Measurements from ENCODE around the gene PGBD5. TPM values are rescaled to one million over a fixed set of nuclear protein-coding genes. Genes with fewer than 3 reads are reported as not detected.

The PGBD5 gene
- total RNA-seq, 2 donors from 2014 or later, result 2.6 to 4.3 TPM

DNA sequence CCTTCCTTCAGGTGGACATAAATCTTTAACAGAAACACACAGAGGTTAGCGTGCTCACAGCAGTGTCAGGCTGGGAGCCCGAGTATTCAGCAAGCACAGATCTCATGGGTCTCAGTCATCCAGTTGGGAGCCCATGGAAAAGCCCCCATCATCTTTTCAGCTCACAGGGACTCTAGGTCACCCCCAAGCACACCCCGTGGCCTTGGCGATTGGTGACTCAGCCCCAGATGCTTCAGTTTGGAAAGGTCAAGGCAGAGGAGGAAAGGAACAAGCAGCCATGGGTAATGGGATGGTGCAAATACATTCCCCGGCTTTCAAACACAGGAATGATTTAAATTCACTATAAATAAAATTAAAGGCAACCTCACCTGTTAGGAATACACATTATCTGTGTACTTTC is 88.9 kb downstream of the PGBD5 start:
- Histone ChIP-seq H3K27ac (no peak overlapping the region), H3K36me3 (replicated peaks in 1 of 2; ENCODE audit: insufficient read depth in 1 of 2, low read depth in 2 of 2) (peaks cover 0 to 4% of the 10 kb centered on the region in 2 donors), H3K27me3 (no peaks in the 10 kb centered on the region), H3K4me3 (no peak overlapping the region), H3K9me3 (no peaks in the 10 kb centered on the region), H3K4me1 (no peaks in the 10 kb centered on the region)
- no peak for TF ChIP-seq CTCF (IDR thresholded peaks at IDR 0.05)
- no peak for TF ChIP-seq POLR2A (IDR thresholded peaks at IDR 0.05)
- intact Hi-C loops (cut with DNase I), result no loop called here
- no peak for DNase-seq
- 93 to 98% methylated on average over 3 to 5 of the region's 5 CpGs for WGBS, 2 donors
- ATAC-seq, result no peak

DNA sequence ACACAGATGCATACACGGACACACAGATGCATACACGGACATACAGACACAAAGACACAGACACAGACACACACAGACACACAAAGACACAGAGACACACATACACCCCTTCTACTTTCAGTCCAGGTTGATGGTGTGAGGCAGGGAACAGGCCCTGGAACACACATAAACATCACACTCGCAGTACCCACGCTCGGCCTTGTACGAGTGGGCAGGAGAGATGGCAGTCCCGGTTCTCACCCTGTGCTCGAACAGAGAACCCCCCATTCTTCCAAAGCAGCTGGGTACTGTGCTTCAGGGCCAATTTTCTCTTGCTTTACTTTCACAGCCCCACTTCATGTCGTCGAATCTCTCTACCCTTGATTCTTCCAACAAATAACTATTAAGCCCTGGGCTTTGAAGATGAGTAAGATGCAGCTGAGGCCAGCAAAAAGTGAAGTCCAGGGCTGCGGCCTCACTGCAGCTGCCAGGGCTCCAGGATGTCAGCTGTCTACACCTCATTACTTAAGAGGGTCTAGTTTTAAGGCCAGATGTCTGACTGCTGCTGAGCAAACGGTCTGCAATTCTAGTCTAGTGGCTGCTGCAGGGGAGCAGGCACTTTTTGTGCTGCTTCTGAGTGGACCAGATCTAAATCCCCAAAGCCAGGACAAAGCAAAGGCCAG is 90.1 kb downstream of the PGBD5 start:
- ATAC-seq (no peak), DNase-seq (no peak)

DNA sequence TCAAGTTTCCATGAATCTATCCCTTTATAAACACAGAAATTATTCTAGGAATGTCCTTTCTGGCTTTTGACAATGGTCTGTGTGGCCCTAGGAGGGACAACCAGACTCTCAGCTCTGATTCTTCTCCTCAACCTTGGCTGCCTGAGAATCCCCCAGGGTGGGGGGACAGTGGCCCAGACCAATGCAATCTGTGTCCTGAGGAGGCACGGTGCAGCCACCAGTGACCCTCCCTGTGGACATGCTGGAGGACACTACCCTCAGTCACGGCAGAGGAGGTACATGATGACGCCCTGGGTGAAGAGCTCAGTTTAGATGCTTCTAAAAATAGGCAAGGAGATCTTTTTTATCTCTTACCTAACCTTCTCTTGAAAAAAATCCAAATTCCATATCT is 91.7 kb downstream of the PGBD5 start:
- H3K4me1 ChIP-seq, result no peaks in the 10 kb centered on the region
- H3K27me3 ChIP-seq, result no peaks in the 10 kb centered on the region
- ATAC-seq (no peak), DNase-seq (no peak)
- no peaks in the 10 kb centered on the region for H3K9me3 ChIP-seq
- no peak overlapping the region for H3K4me3 ChIP-seq
- H3K27ac ChIP-seq, result no peak overlapping the region
- 85 to 96% methylated on average over 3 of the region's 3 CpGs for WGBS, 2 donors
- intact Hi-C loops (cut with DNase I), result no loop called here
- TF ChIP-seq POLR2A (IDR thresholded peaks at IDR 0.05) (no peak), CTCF (IDR thresholded peaks at IDR 0.05) (no peak)
- H3K36me3 ChIP-seq (replicated peaks in 1 of 2; ENCODE audit: insufficient read depth in 1 of 2, low read depth in 2 of 2), result peaks cover 0 to 4% of the 10 kb centered on the region in 2 donors

More for the DNA sequence above, 90.1 kb downstream of the PGBD5 start:
- Histone ChIP-seq H3K4me1 (no peaks in the 10 kb centered on the region), H3K36me3 (replicated peaks in 1 of 2; ENCODE audit: insufficient read depth in 1 of 2, low read depth in 2 of 2) (peaks cover 0 to 4% of the 10 kb centered on the region in 2 donors), H3K9me3 (no peaks in the 10 kb centered on the region), H3K4me3 (no peak overlapping the region), H3K27ac (no peak overlapping the region), H3K27me3 (no peaks in the 10 kb centered on the region)
- WGBS, 2 donors, result 86 to 90% methylated on average over 11 to 12 of the region's 12 CpGs
- intact Hi-C loops (cut with DNase I), result no loop called here
- TF ChIP-seq POLR2A (IDR thresholded peaks at IDR 0.05) (no peak), CTCF (IDR thresholded peaks at IDR 0.05) (no peak)

GRCh38 chr1:230333590-230334446 is 92.3 kb downstream of the PGBD5 start:
- H3K36me3 ChIP-seq (replicated peaks in 1 of 2; ENCODE audit: insufficient read depth in 1 of 2, low read depth in 2 of 2), result peaks cover 0 to 4% of the 10 kb centered on the region in 2 donors
- H3K4me1 ChIP-seq, result no peaks in the 10 kb centered on the region
- H3K4me3 ChIP-seq, result no peak overlapping the region
- ATAC-seq, result no peak
- no peaks in the 10 kb centered on the region for H3K9me3 ChIP-seq
- TF ChIP-seq CTCF (IDR thresholded peaks at IDR 0.05), result no peak
- no peak for TF ChIP-seq POLR2A (IDR thresholded peaks at IDR 0.05)
- H3K27me3 ChIP-seq, result no peaks in the 10 kb centered on the region
- no peak for DNase-seq
- intact Hi-C loops (cut with DNase I), result no loop called here
- H3K27ac ChIP-seq, result no peak overlapping the region
- whole genome bisulfite sequencing, 2 donors, result 92 to 95% methylated on average over 19 to 20 of the region's 20 CpGs
